ENCODE measurements around the gene ICOS. TPM values are rescaled to one million over a fixed set of nuclear protein-coding genes. Genes with fewer than 3 reads are reported as not detected.
"Not testable (repeated sequence)": the region's sequence is repeated elsewhere in the genome, so short reads cannot be mapped to it uniquely, and the experiment has no call there.

Gene ICOS
- total and polyA plus RNA-seq, 12 donors = 0.07 to 0.51 (median 0.21) TPM; not detected in 6

DNA sequence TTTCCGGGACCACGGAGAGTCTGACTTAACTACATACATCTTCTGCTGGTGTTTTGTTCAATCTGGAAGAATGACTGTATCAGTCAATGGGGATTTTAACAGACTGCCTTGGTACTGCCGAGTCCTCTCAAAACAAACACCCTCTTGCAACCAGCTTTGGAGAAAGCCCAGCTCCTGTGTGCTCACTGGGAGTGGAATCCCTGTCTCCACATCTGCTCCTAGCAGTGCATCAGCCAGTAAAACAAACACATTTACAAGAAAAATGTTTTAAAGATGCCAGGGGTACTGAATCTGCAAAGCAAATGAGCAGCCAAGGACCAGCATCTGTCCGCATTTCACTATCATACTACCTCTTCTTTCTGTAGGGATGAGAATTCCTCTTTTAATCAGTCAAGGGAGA is 23.1 kb downstream of the ICOS start:
- TF ChIP-seq, protein P1, sequence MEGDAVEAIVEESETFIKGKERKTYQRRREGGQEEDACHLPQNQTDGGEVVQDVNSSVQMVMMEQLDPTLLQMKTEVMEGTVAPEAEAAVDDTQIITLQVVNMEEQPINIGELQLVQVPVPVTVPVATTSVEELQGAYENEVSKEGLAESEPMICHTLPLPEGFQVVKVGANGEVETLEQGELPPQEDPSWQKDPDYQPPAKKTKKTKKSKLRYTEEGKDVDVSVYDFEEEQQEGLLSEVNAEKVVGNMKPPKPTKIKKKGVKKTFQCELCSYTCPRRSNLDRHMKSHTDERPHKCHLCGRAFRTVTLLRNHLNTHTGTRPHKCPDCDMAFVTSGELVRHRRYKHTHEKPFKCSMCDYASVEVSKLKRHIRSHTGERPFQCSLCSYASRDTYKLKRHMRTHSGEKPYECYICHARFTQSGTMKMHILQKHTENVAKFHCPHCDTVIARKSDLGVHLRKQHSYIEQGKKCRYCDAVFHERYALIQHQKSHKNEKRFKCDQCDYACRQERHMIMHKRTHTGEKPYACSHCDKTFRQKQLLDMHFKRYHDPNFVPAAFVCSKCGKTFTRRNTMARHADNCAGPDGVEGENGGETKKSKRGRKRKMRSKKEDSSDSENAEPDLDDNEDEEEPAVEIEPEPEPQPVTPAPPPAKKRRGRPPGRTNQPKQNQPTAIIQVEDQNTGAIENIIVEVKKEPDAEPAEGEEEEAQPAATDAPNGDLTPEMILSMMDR (IDR thresholded peaks at IDR 0.05) = no peak
- TF ChIP-seq POLR2A (IDR thresholded peaks at IDR 0.05) = no peak
- WGBS, 4 donors = 74 to 83% (median 78%) methylated on average over 4 of the region's 4 CpGs
- H3K4me3 ChIP-seq = no peak overlapping the region
- intact Hi-C loops (cut with DNase I) = no loop called here
- H3K36me3 ChIP-seq (replicated peaks in 1 of 2) = no peaks in the 10 kb centered on the region
- H3K27me3 ChIP-seq = no peaks in the 10 kb centered on the region
- H3K27ac ChIP-seq = no peak overlapping the region
- DNase-seq = no peak
- no peaks in the 10 kb centered on the region for H3K4me1 ChIP-seq (replicated peaks in 1 of 2)
- no peaks in the 10 kb centered on the region for H3K9me3 ChIP-seq (replicated peaks in 1 of 3)

DNA sequence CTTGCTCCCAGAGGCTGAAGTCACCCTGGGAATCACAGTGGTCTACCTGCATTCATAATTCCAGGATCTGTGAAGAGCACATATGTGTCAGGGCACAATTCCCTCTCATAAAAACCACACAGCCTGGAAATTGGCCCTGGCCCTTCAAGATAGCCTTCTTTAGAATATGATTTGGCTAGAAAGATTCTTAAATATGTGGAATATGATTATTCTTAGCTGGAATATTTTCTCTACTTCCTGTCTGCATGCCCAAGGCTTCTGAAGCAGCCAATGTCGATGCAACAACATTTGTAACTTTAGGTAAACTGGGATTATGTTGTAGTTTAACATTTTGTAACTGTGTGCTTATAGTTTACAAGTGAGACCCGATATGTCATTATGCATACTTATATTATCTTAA is 24.2 kb downstream of the ICOS start:
- Histone ChIP-seq H3K27ac (no peak overlapping the region), H3K9me3 (replicated peaks in 1 of 3) (no peaks in the 10 kb centered on the region), H3K27me3 (no peaks in the 10 kb centered on the region), H3K36me3 (replicated peaks in 1 of 2) (no peaks in the 10 kb centered on the region), H3K4me1 (replicated peaks in 1 of 2) (no peaks in the 10 kb centered on the region), H3K4me3 (no peak overlapping the region)
- 78 to 83% (median 78%) methylated on average over 2 of the region's 2 CpGs for WGBS, 4 donors
- intact Hi-C loops (cut with DNase I) = no loop called here
- DNase-seq = no peak
- TF ChIP-seq, protein P1 (IDR thresholded peaks at IDR 0.05) = no peak
- TF ChIP-seq POLR2A (IDR thresholded peaks at IDR 0.05) = no peak

GRCh38 chr2:203965190-203965589 is 28.6 kb downstream of the ICOS start:
- DNase-seq; H3K4me1 ChIP-seq (replicated peaks in 1 of 2); H3K27ac ChIP-seq; H3K36me3 ChIP-seq (replicated peaks in 1 of 2); H3K27me3 ChIP-seq; intact Hi-C loops (cut with DNase I); H3K4me3 ChIP-seq; H3K9me3 ChIP-seq (replicated peaks in 1 of 3): not testable (repeated sequence)
- WGBS, 4 donors = 71 to 91% (median 84%) methylated on average over 5 to 7 of the region's 7 CpGs

DNA sequence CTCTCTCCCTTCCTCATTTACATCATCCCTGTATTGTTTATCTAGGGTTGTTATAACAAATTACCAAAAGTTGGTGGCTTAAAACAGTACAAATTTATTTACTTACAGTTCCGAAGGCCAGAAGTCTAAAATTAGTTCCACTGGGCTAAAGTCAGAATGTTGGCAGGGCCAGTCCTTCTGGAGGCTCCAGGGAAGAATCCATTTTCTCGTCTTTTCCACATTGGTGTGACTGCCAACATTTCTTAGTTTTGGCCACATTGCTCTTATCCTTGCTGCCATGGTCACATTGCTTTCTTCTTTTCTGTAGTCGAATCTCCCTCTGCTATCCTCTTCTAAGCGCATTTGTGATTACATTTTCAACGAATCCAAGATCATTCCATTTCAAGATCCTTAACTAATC is 34.7 kb downstream of the ICOS start:
- intact Hi-C loops (cut with DNase I) = no loop called here
- Histone ChIP-seq H3K27me3 (no peaks in the 10 kb centered on the region), H3K4me1 (replicated peaks in 1 of 2) (no peaks in the 10 kb centered on the region), H3K27ac (no peak overlapping the region), H3K36me3 (replicated peaks in 1 of 2) (no peaks in the 10 kb centered on the region), H3K4me3 (no peak overlapping the region), H3K9me3 (replicated peaks in 1 of 3) (no peaks in the 10 kb centered on the region)
- no peak for DNase-seq
- 54 to 65% (median 63%) methylated on average over 5 of the region's 5 CpGs for WGBS, 4 donors
- TF ChIP-seq, protein P1 (IDR thresholded peaks at IDR 0.05) = no peak
- TF ChIP-seq POLR2A (IDR thresholded peaks at IDR 0.05) = no peak

DNA sequence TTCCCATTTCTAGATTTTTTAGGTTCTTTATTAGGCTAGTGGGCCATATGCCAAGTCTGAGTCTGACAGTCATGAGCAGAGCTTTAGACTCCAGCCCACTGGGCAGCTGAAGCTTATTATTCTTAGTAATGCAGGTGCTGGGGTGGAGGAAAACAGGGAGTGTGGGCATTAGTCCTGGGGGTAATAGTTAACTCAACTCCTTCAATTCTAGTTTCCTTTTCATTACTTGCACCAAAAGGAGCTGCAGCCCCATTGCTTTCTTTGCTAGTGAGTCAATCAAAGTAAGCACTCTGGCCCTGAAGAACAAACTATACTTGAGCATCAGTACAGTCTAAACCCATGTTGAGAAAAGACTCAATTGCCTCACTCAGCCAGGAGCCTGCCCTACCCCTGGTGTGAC is 35.5 kb downstream of the ICOS start:
- Histone ChIP-seq H3K4me1 (replicated peaks in 1 of 2) (no peaks in the 10 kb centered on the region), H3K27me3 (no peaks in the 10 kb centered on the region), H3K9me3 (replicated peaks in 1 of 3) (no peaks in the 10 kb centered on the region), H3K4me3 (no peak overlapping the region), H3K27ac (no peak overlapping the region), H3K36me3 (replicated peaks in 1 of 2) (no peaks in the 10 kb centered on the region)
- intact Hi-C loops (cut with DNase I) = no loop called here
- TF ChIP-seq, protein P1 (IDR thresholded peaks at IDR 0.05) = no peak
- TF ChIP-seq POLR2A (IDR thresholded peaks at IDR 0.05) = no peak
- peak in 1 of 7 donors; percentile 2 for DNase-seq
